H9 (cell line): ENCODE results near the gene CCDC157. TPM values are rescaled to one million over a fixed set of nuclear protein-coding genes. Genes with fewer than 3 reads are reported as not detected.

Experiments used
- DNase-seq: peaks from one replicate; pipeline ENCODE4 v3.0.0-alpha.2; 2017
- H2AFZ ChIP-seq: one replicate; pipeline ENCODE4 v1.6.1; 2013; ENCODE audit warnings: mild to moderate bottlenecking, low read length, control low read depth, moderate library complexity
- H2AK5ac ChIP-seq: 2 replicates; pipeline ENCODE4 v1.6.1; 2013; ENCODE audit warnings: low read length, control low read depth, mixed read lengths; ENCODE audit not compliant: insufficient read length
- H2BK120ac ChIP-seq: one replicate; pipeline ENCODE4 v1.6.1; 2013; ENCODE audit warnings: low read depth, mild to moderate bottlenecking, low read length, control low read depth, inconsistent platforms; ENCODE audit not compliant: poor library complexity, severe bottlenecking
- H2BK12ac ChIP-seq: 2 replicates; pipeline ENCODE4 v1.6.1; 2013; ENCODE audit warnings: low read length, control low read depth, mixed read lengths, low read depth; ENCODE audit not compliant: insufficient read length
- H2BK15ac ChIP-seq: 2 replicates; pipeline ENCODE4 v1.6.1; 2013; ENCODE audit warnings: low read depth, low read length, control low read depth
- H2BK20ac ChIP-seq: one replicate; pipeline ENCODE4 v1.6.1; 2013; ENCODE audit warnings: low read depth, mild to moderate bottlenecking, low read length, control low read depth, inconsistent platforms; ENCODE audit not compliant: poor library complexity, severe bottlenecking
- H2BK5ac ChIP-seq: 2 replicates; pipeline ENCODE4 v1.6.1; 2013; ENCODE audit warnings: low read length, control low read depth, mixed read lengths; ENCODE audit not compliant: insufficient read length
- H3K14ac ChIP-seq: 2 replicates; pipeline ENCODE4 v1.6.1; 2013; ENCODE audit warnings: low read length, control low read depth; ENCODE audit not compliant: insufficient read depth
- H3K18ac ChIP-seq: 2 replicates; pipeline ENCODE4 v1.6.1; 2013; ENCODE audit warnings: low read depth, mild to moderate bottlenecking, mixed read lengths, low read length, control low read depth; ENCODE audit not compliant: insufficient read length
- H3K23ac ChIP-seq: 2 replicates; pipeline ENCODE4 v1.6.1; 2013; ENCODE audit warnings: low read length, control low read depth, mixed read lengths, low read depth; ENCODE audit not compliant: insufficient read length
- H3K23me2 ChIP-seq: 2 replicates; pipeline ENCODE4 v1.6.1; 2013; ENCODE audit warnings: low read depth, mild to moderate bottlenecking, mixed read lengths, low read length, control low read depth; ENCODE audit not compliant: insufficient read length, poor library complexity, severe bottlenecking
- H3K27ac ChIP-seq: 2 replicates; pipeline ENCODE4 v1.5.1; 2013; ENCODE audit warnings: low read length, control low read depth, mixed read lengths, low read depth; ENCODE audit not compliant: insufficient read length
- H3K27me3 ChIP-seq: 2 replicates; pipeline ENCODE4 v1.6.1; 2013; ENCODE audit warnings: low read length, control low read depth, inconsistent platforms; ENCODE audit not compliant: insufficient read depth
- H3K4ac ChIP-seq: 2 replicates; pipeline ENCODE4 v1.6.1; 2013; ENCODE audit warnings: low read depth, mild to moderate bottlenecking, control low read depth, inconsistent platforms, low read length, moderate library complexity
- H3K4me1 ChIP-seq: 2 replicates; pipeline ENCODE4 v1.6.1; 2013; ENCODE audit warnings: low read length, control low read depth, inconsistent platforms; ENCODE audit not compliant: insufficient read depth
- H3K4me2 ChIP-seq: 2 replicates; pipeline ENCODE4 v1.6.1; 2013; ENCODE audit warnings: low read length, control low read depth, mixed read lengths; ENCODE audit not compliant: insufficient read length, insufficient read depth
- H3K56ac ChIP-seq: 2 replicates; pipeline ENCODE4 v1.6.1; 2013; ENCODE audit warnings: low read depth, mild to moderate bottlenecking, mixed read lengths, low read length, control low read depth; ENCODE audit not compliant: insufficient read length
- H3K79me1 ChIP-seq: 2 replicates; pipeline ENCODE4 v1.6.1; 2013; ENCODE audit warnings: low read depth, mild to moderate bottlenecking, moderate library complexity, low read length, control low read depth, inconsistent platforms; ENCODE audit not compliant: insufficient read depth, poor library complexity, severe bottlenecking
- H3K79me2 ChIP-seq: 2 replicates; pipeline ENCODE4 v1.6.1; 2013; ENCODE audit warnings: low read length, control low read depth, inconsistent platforms; ENCODE audit not compliant: insufficient read depth
- H3K9ac ChIP-seq: 2 replicates; pipeline ENCODE4 v1.6.1; 2013; ENCODE audit warnings: low read length, control low read depth, mixed read lengths; ENCODE audit not compliant: insufficient read length; ENCODE audit errors: extremely low read depth
- H3K9me3 ChIP-seq: one replicate; pipeline ENCODE4 v1.6.1; 2013; ENCODE audit warnings: low read depth, low read length, inconsistent platforms; ENCODE audit not compliant: control insufficient read depth
- H3T11ph ChIP-seq: one replicate; pipeline ENCODE4 v1.6.1; 2013; ENCODE audit warnings: mild to moderate bottlenecking, low read length, control low read depth, inconsistent platforms
- H4K20me1 ChIP-seq: one replicate; pipeline ENCODE4 v1.6.1; 2013; ENCODE audit not compliant: control insufficient read depth, insufficient read length, insufficient read depth
- H4K5ac ChIP-seq: 2 replicates; pipeline ENCODE4 v1.6.1; 2013; ENCODE audit warnings: low read depth, mild to moderate bottlenecking, mixed read lengths, low read length, control low read depth; ENCODE audit not compliant: insufficient read length
- H4K8ac ChIP-seq: replicated peaks from 2 replicates; pipeline ENCODE4 v1.6.1; 2013; ENCODE audit warnings: low read length, control low read depth, mixed read lengths, low read depth; ENCODE audit not compliant: insufficient read length
- H4K91ac ChIP-seq: 2 replicates; pipeline ENCODE4 v1.6.1; 2013; ENCODE audit warnings: low read depth, mild to moderate bottlenecking, moderate library complexity, mixed read lengths, low read length, control low read depth; ENCODE audit not compliant: insufficient read length
- H3K27ac Mint-ChIP-seq, 3 experiments: 2 replicates in 2 of 3; 3 replicates in 1 of 3; pipeline ENCODE4 v1.8.0; 2020 to 2021; ENCODE audit warnings: mixed read lengths in 3 of 3, mild to moderate bottlenecking in 1 of 3, moderate library complexity in 1 of 3
- H3K27me3 Mint-ChIP-seq: 2 replicates; pipeline ENCODE4 v1.8.0; 2021; ENCODE audit warnings: low read depth, mild to moderate bottlenecking, moderate library complexity, mixed read lengths
- H3K36me3 Mint-ChIP-seq, 3 experiments: 2 replicates in 2 of 3; 3 replicates in 1 of 3; pipeline ENCODE4 v1.8.0; 2020 to 2021; ENCODE audit warnings: low read depth in 3 of 3, mixed read lengths in 3 of 3; ENCODE audit not compliant: insufficient read depth in 1 of 3
- H3K4me1 Mint-ChIP-seq, 2 experiments: 2 replicates each; pipeline ENCODE4 v1.8.0; 2020; ENCODE audit warnings: mixed read lengths in 2 of 2
- H3K4me3 Mint-ChIP-seq, 2 experiments: 2 replicates in 1 of 2; 3 replicates in 1 of 2; pipeline ENCODE4 v1.8.0; 2020 to 2021; ENCODE audit warnings: mild to moderate bottlenecking in 2 of 2, mixed read lengths in 2 of 2, moderate library complexity in 1 of 2
- H3K9me3 Mint-ChIP-seq, 2 experiments: 2 replicates in 1 of 2; 3 replicates in 1 of 2; pipeline ENCODE4 v1.8.0; 2020; ENCODE audit warnings: mild to moderate bottlenecking in 2 of 2, mixed read lengths in 2 of 2, moderate library complexity in 1 of 2
- WGBS: extraction: QIAGEN DNeasy Blood & Tissue Kit; methylation state at CpG from one replicate; pipeline ENCODE4 v1.1.7; 2013; ENCODE audit warnings: missing lambda C conversion rate, low lambda C conversion rate, mixed read lengths; ENCODE audit not compliant: insufficient read length; ENCODE audit errors: extremely low coverage; 5-methylcytosine and 5-hydroxymethylcytosine counted together
- total RNA-seq: library from RNA; stranded (reverse); gene quantifications from 2 replicates; pipeline ENCODE4 v1.2.1, GENCODE V29; 2021
- TF ChIP-seq, protein P1 (sequence below): fragments of 200-600 bp; sonication (generic); conservative IDR thresholded peaks from 3 replicates; pipeline ENCODE4 v1.8.0; 2021; ENCODE audit warnings: antibody characterized with exemption, mild to moderate bottlenecking

The CCDC157 gene
- total RNA-seq, 1 experiment from 2014 or later: 4.3 TPM

DNA sequence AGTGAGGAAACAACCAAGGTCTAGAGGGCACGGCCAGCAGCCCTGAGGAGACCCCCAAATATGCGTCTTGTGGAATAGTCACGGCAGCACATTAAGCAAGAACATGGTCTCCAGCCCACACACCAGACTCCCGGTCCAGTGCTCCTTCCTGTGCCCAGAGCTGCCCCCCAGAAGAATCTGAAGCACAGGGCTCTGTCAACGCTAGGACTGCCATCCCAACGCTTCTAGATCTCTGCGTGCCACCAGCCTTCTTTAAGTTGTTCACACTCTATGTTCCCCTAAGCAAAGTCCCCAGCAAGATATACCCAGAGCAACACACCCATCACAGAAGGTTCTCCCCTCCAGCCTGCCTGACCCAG, 36.5 kb downstream of the CCDC157 start:
- H4K8ac ChIP-seq: no peak overlapping the region
- H3K14ac ChIP-seq: no peak overlapping the region
- no peak overlapping the region for H2BK5ac ChIP-seq
- Mint-ChIP-seq H3K4me3 (no peak overlapping the region), H3K36me3 (peaks cover 0 to 8% (median 5%) of the 10 kb centered on the region in 3 experiments; a peak in 3 of 7 replicates), H3K9me3 (peaks cover 5 to 11% of the 10 kb centered on the region in 2 experiments), H3K27me3 (peaks cover 30% of the 10 kb centered on the region), H3K4me1 (peaks cover 33 to 43% of the 10 kb centered on the region in 2 experiments), H3K27ac (peak overlapping the region in 2 of 3 experiments; percentile 16 to 24; a peak in 4 of 7 replicates)
- H2BK15ac ChIP-seq: no peak overlapping the region
- no peak overlapping the region for H2AFZ ChIP-seq
- no peaks in the 10 kb centered on the region for H4K20me1 ChIP-seq
- DNase-seq: no peak
- H3K18ac ChIP-seq: no peak overlapping the region
- H3K27me3 ChIP-seq: peaks cover 4% of the 10 kb centered on the region; the same call in 1 of the 2 replicates
- H3K27ac ChIP-seq: no peak overlapping the region
- H3K79me1 ChIP-seq: no peaks in the 10 kb centered on the region
- no peak overlapping the region for H3T11ph ChIP-seq
- peaks cover 7% of the 10 kb centered on the region for H3K23me2 ChIP-seq
- H3K4me1 ChIP-seq: peaks cover 6% of the 10 kb centered on the region; the same call in 1 of the 2 replicates
- H3K9me3 ChIP-seq: no peaks in the 10 kb centered on the region
- H3K4me2 ChIP-seq: no peak overlapping the region
- H3K23ac ChIP-seq: no peak overlapping the region
- WGBS: no CpG with 5 or more reads among the region's 7 CpGs
- H3K4ac ChIP-seq: no peak overlapping the region
- H2BK20ac ChIP-seq: no peak overlapping the region
- TF ChIP-seq, protein P1, sequence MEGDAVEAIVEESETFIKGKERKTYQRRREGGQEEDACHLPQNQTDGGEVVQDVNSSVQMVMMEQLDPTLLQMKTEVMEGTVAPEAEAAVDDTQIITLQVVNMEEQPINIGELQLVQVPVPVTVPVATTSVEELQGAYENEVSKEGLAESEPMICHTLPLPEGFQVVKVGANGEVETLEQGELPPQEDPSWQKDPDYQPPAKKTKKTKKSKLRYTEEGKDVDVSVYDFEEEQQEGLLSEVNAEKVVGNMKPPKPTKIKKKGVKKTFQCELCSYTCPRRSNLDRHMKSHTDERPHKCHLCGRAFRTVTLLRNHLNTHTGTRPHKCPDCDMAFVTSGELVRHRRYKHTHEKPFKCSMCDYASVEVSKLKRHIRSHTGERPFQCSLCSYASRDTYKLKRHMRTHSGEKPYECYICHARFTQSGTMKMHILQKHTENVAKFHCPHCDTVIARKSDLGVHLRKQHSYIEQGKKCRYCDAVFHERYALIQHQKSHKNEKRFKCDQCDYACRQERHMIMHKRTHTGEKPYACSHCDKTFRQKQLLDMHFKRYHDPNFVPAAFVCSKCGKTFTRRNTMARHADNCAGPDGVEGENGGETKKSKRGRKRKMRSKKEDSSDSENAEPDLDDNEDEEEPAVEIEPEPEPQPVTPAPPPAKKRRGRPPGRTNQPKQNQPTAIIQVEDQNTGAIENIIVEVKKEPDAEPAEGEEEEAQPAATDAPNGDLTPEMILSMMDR: no peak
- no peak overlapping the region for H3K56ac ChIP-seq
- H2BK120ac ChIP-seq: no peak overlapping the region
- H2BK12ac ChIP-seq: no peak overlapping the region
- H3K9ac ChIP-seq: no peak overlapping the region
- no peak overlapping the region for H4K91ac ChIP-seq
- no peaks in the 10 kb centered on the region for H3K79me2 ChIP-seq
- H4K5ac ChIP-seq: no peak overlapping the region
- no peak overlapping the region for H2AK5ac ChIP-seq
